Stimulated activated naive CD4-positive, alpha-beta T cell treated with Interleukin-2 at 50 U/mL for 16 hours (primary cell): ENCODE results near the gene KCTD12.

Experiments used
- DNase-seq: peaks from one replicate; lab custom pipeline; 2025; lab: John Stamatoyannopoulos, UW

KCTD12 gene

DNA sequence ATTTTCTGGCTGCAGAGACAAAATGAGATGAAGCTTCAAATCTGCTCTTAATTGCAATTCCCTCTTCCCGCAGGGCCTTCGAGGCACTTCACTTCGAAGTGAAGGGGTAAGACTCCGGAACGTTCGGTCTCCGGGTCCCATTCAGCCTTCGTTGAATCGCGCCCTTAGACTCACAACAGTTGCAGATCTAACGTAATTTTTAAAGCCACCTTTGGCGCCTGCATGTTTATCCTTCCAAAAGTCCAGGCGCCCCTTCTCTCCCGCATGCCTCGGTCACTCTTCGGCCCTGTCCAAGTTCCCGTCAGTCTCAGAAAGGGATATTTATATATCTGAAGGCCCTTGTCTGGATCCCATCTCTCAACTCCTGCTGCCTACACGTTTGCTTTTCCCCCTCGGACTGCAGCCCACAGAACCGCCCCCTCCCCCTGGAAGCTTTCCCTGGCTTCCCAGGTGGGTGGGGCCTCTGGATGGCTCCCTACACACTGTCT, 915 bp upstream of the KCTD12 start:
- DNase-seq, result no peak

DNA sequence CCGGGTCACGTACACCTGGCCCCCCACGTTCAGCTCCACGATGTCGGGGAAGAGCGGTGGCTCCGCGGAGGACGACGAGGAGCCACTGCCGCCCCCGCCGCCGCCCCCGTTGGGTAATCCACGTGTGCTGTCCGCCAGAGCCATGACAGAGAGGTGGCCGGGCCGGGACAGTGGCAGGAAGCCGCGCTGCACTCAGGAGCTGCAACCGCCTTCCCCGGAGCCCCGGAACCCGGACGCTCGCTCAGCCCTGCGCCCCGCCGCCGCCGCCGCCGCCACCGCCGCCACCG, 257 bp downstream of the KCTD12 start:
- no peak for DNase-seq

DNA sequence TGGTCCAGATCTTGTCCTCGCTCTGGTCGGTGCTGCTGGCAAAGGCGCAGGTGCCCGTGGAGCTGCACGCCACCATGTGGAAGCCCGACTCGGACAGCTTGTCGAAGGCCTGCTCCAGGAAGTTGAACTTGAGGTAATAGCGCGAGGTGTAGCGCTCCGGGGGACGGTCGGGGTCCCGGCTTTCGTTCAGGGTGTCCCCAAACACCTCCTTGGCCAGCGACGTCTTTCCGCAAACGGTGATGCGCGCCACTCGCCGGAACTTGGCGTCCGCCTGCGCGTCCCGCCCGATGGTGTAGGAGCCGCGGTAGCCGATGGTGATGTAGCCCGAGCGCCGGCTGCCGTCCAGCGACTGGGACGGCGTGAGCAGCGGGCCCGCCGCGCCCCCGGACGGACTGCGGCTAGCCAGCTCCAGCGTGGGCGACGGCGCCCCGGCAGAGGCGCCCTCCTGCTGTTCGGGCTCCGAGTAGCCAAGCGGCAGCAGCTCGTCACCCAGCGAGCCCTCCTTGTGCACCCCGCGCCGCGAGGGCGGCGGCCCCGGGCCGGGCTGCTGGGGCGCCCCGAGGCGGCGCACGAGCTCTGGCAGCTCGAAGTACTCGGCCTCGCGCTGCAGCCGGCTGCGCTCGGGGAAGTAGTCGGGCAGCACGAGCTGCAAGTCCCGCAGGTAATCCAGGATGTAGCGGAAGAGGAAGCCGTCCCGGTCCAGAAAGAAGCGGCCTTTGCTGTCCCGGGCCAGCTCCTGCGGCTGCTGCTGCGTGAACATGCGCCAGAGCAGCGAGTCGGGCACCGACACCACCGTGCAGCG, 801 bp downstream of the KCTD12 start:
- peak; percentile 45 for DNase-seq

DNA sequence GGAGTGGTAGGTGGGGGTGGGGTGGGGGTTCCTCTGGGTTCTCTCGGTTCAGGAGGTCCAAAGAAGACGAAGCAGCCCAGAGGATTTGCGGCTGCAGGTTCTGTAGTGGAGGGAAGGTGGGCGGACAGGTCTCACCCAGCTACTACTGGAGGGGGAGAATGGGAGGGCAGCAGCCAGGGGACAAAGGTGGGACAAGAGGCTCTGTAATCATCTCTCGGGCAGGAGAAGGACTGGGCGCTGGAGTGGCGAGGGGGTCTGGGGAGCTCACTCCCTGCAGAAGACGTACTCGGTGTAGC, 1.4 kb downstream of the KCTD12 start:
- no peak for DNase-seq

DNA sequence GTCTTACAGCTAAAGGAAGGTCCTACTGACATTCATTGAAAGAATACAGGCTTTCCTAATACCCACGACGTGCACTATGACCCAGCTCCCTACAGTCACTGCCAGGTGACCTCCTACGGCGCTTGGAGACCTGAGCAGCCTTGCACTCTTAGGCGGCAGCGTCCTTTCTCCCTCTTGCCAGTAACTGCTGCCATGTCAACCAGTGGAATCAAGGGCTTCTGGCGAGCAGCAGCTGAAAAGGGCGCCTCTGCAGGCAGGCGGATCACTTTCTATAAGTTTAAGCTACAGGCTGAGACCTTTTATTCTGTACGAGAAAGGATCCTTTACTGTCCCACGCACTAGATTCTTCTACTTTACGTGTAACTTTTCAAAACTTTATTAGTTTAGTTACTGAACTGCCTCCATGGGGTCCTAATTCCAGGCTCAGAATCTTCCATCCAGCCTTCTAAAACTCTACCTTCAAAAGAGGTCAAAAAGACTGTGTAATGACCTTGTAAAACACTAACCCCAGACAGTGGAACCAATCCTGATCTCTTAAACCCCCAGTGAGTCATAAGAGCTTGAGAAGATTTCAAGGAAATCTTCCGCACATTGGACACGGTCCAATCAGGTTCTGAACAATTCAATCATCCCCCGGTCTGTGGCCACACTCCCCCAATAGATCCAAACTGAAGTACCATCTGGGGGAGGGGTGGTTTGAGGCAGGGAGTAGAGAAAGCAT, 1.9 kb downstream of the KCTD12 start:
- DNase-seq, result no peak

DNA sequence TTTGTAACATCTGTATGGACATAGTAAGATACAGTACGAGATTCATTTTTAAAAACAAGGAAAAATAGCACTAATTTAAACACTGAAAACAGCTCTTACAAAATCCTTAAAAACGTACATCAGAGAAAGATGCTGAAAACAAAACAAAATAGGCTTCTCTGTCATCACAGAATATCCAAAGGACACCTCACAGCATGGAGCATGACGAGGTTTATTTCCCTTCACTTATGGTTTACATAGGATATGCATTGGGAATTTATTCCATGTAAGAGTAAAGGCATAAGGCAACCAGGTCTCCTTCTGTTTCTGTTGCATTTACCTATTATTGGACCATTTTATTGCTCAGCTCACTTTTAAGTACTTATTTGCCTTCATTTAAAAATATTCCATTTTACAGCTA, 3.0 kb downstream of the KCTD12 start:
- no peak for DNase-seq

DNA sequence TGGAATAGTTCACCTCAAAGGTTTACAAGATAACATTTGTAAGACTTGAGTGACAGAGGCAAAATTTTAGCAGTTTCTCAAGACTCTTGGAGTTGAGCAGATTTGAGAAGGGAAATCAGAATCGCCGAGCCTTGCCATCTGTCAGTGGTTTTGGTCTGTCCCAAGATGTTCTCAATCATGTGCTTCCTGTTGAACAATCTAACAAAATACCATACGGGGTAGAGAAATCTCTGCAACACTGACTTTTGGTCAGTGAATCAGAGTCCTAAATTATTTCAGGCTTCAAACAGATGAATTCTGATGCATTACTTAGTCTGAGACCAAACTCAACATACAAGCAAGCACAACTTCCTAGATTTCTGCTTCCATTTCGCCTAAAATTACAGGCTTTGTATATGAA, 3.8 kb downstream of the KCTD12 start:
- DNase-seq, result no peak

DNA sequence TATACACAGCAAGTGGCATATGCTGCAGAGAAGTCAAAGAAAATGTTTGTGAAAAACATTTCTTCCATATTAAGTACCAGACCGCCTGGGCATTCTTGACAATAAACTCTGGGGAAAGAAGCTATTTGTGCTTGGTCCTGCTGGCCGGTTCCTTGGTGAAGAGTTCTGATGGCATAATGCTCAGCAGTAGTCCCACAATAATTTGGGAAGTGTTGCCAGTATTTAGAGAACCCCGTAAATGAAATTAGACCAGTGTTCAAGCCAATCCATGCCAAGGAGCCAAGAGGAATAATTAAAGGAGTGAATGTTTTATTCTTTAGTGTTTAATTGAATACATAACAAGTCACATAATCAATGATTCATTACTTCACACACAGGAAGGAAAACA, 6.3 kb downstream of the KCTD12 start:
- DNase-seq, result no peak

DNA sequence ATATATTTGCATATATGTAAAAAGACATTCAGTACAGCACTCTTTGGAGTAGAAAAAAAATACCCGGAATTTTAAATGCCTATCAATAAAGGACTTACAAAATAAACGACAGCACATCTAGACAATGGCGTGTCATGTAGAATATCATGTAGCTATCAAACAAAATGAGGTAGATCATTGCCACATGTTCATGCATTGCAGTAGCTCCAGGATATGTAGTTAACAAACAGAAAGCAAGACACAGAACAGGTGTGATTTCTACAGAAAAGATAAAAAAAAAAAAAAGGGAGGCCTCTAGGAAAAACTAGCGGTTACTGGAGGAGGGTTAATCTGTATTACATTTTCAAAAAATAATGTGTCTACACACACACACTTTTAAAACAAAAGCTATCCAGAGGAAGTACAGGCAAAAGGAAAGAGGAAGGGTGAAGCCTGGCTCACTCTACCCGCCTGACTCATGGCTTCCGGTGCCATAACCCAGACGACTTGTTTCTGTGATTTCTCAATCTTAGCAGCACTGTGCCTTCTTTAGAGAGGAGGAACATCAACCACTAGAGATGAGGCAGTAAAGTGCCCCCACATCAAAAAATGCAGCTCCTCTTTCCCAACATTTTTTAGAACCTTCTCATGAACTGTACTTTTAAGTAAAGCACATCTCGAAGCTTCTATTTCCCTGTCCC, 6.9 kb downstream of the KCTD12 start:
- DNase-seq, result peak; percentile 43

DNA sequence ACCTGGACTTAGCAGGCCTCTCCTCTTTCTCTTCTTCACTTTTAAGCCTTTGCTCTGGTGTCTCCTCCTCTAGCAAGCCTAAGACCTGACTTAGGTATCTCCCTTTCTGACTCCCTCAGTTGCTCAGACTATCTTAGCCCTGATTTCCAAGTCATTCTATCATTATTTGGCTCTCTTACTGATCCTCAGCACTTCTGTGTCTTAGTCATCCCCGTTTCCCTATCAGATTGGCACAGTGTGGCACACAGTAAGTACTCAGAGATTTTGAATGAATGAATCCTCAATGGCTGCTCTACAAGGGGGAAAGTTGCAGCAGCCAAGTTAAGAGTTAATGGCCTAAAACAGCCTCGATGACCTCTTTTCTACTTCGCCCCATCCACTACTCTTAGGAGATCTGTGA, 8.2 kb downstream of the KCTD12 start:
- DNase-seq, result no peak

DNA sequence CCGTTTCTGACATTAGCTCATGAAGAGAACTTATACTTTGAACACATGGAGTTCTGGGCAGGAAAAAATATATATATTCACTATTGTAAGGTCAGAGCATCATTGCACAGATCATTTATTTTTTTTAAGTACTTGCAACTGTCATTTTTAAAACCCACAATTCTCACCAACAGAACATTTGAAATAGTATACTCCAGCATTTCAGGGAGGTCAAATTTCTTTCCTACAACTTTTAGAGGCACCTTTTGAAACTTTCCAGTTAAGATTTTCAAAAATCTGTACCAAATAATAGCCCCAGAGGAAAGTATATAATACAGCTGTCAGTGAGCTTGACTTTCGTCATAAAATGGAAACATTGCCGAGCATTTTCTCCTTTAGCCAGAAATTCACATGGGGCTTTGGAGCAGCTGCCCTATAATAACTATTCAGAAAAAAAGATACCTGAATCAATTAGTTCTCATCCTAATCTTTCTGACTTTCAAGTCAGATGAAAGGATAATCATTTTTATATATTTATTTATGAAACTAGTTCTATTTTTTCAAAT, 10.9 kb downstream of the KCTD12 start:
- DNase-seq, result no peak

DNA sequence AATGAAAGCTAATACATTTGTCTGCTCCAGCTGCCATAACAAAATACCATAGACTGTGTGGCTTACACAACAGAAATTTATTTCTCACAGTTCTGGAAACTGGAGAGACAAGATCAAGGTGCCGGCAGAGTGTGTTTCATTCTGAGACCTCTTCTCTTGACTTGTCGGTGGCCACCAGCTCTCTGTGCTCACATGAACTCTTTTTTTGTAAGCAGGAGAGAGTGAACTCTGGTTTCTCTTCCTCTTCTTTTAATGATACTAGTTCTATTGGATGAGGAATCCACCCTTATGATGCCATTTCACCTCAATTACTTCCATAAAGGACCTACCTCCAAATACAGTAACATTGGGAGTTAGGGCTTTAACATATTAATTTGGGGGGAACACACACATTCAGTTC, 11.7 kb downstream of the KCTD12 start:
- no peak for DNase-seq

DNA sequence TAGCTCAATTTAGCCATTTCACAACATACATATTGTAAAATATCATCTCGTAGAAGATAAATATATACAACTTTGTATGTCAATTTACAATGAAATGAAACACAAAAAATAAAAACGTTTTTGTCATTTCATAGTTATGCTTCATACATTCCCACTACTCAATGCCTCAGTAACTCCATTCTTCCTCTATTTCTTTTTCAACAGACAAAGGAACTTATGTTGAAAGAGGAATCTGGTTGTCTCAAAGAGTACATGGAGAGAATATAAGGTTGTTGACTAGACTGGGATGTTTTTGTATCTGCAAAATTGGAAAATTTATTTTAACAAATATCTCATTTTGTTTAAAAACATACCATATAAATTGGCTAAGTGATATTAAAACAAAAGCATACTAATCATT, 12.8 kb downstream of the KCTD12 start:
- DNase-seq, result no peak

DNA sequence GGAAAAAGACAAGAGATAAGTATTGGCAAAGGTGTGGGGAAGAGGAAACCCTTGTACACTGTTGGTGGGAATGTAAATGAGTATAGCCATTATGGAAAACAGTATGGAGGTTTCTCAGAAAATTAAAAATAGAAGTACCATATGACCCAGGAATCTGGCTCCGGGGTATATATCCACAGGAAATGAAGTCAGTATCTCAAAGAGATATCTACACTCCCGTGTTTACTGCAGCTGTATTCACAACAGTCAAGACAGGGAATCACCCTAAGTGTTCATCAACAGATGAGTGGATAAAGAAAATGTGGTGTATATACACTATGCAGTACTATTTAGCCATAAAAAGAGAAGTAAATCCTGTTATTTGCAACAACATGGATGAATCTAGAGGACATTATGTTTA, 13.5 kb downstream of the KCTD12 start:
- DNase-seq, result no peak

DNA sequence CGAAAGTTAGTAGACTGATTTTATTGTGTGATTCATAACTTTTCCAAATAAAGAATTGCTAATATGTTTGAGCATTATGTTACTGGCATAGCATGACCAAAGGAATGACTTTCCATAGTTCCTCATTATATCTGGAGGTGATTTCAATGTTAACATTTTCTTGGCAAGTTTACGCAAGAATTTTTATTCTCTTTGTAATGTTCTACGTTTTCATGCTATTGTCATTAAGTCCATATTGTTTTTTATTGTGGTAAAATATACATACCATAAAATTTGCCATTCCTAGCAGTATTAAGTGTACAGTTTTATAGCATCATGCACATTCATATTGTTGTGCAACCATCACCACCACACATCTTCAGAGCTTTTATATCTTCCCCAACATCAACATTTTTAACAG, 14.8 kb downstream of the KCTD12 start:
- DNase-seq, result no peak

DNA sequence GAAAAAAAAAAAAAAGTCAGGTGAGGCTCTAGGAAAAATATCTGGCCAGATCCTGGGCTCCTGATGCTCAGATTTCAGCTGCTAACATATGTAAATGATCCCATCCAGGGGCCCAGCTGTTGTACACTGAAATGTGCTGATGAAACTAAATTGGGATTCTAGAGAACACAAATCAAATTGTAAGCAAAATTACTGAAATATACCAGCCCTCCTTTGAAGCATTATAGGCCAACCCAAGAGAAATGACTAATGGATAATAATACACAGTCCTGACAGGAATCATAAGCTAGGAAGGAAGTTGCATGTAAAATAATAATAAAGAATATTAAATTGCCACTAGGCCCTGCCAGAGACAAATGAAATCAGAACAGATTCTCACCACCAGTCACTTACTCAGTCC, 17.8 kb downstream of the KCTD12 start:
- DNase-seq, result no peak

DNA sequence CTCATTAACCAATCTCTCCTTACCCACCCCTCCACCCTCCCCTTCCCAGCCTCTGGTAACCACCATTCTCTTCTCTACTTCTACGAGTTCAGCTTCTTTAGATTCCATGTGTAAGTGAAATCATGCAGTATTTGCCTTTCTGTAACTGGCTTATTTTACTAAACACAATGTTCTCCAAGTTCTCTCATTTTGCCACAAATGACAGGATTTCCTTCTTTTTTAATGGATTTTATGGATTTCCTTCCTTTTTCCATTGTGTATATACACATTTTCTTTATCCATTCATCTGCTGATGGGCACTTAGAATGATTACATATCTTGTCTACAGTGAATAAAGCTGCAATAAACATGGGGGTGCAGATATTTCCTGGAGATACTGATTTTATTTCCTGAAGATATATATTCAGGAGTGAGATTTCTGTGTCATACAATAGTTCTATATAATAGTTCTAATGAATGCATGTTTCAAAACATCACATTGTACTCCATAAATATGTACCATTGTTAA, 20.2 kb downstream of the KCTD12 start:
- no peak for DNase-seq

DNA sequence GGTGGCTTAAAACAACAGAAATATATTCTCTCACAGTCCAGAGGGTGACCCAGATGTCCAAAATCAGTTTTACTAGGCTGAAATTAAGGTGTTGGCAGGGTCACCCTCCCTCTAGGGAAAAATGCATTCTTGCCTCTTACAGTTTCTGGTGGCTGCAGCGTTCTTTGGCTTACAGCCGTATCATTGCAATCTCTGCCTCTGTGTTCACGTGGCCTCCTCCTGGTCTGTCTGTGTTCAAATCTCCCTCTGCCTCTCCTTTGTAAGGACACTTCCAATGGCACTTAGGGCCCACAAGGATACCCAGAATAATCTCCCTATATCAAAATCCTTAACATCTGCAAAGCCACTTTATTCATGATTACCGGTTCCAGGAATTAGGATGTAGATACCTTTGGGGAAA, 21.1 kb downstream of the KCTD12 start:
- no peak for DNase-seq

DNA sequence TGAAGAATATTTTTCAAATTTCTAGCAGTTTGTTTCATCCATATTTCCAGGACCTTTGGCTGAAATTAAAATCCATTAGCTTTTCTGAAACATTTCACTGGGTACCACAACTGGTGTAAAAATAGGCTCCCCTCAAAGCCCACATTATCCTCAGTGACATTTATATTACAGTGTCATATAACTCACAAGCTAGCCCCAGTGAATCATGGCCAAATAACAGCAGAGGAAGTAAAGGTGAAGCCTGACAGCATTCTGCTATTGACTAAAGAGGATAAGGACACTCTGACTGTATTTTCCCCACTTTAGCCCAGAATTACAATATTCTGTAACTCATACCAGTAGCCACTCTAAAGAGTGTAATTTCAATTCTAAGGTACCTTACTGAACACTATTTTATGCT, 21.9 kb downstream of the KCTD12 start:
- no peak for DNase-seq

DNA sequence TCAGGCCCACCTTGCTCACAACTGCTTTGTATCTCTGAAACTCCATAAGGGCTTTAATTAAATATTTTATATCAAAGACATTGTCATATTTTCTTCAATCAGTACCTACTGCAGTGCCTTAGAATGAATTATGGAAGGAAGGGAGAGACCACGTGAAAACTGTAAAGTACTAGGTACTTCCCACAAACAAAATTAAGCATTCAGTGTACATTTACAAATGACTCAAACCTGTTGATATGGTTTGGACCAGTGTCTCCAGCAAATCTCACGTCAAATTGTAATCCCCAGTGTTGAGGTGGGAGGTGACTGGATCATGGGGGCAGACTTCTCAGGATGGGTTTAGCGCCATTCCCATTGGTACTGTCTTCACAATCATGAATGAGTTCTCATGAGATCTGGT, 23.2 kb downstream of the KCTD12 start:
- DNase-seq, result no peak

DNA sequence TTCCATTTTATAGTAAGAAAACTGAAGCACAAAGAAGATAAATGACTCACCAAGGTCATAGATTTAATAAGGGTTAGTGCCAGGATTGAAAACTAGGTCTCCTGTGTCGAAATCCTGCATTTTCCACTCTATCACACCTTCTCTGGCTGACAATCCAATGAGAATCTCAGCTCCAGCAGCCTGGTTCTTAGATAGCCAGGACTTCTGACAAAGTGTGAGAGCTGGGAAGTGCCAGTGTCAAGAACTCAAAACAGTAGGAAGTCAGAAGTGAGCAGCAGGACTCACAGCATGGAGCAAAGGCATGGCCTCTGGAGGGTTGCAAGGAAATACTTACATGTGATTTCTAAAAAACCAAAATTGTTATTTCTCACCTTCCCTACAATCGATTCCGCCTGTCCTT, 24.3 kb downstream of the KCTD12 start:
- DNase-seq, result no peak

DNA sequence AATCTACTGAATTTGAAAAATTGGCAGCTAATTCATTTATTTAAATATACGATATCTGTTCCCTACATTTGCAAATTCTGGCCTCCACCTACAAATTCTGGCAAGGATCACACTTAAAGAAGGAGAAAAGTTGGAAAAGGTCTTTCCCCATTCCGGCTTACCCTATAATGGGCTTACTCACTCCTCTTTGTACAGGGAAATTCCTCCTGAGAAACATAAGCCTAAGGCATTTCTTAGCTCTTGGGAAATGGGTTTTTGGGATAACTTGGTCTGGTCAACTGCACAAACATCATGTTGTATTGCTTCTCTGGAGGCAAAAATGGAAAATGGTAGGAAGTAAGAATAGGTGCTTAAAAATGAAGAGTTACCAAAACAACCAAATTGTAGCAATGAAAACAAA, 25.5 kb downstream of the KCTD12 start:
- no peak for DNase-seq

DNA sequence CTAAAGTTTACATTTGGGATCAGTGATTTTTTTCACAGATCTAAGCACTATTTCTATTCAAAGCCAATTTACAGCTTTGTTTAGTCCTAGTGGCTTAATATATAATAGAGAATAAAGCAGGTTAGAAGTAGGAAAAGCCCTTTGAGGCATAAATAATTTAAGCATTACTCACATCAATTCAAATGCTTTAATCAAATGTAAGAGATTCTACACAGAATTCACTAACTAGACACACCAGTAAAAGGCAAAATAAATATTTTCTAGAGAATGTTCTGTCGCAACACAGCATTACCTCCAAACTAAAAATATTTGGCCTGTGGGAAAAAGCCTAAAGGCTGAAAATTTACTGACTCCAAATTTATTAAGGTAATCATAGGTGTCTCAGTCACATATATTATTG, 31.3 kb downstream of the KCTD12 start:
- DNase-seq, result no peak
